SK-N-MC (cell line): ENCODE results near the gene MACROD2.

Experiments
- EZH2 ChIP-seq: fragments of 200-600 bp; sonication (generic); IDR thresholded peaks from one replicate; pipeline ENCODE4 v1.6.1; 2017; ENCODE audit warnings: antibody characterized with exemption
- FOXP2 ChIP-seq: optimal IDR thresholded peaks from 2 replicates; pipeline ENCODE3; 2011; ENCODE audit warnings: mild to moderate bottlenecking, moderate library complexity; ENCODE audit not compliant: insufficient read depth; ENCODE audit errors: extremely low read length, control extremely low read depth
- POLR2AphosphoS5 ChIP-seq: IDR thresholded peaks from 2 replicates; pipeline ENCODE4 v1.6.1; 2012; ENCODE audit warnings: mild to moderate bottlenecking, low read depth, low read length, borderline replicate concordance

DNA sequence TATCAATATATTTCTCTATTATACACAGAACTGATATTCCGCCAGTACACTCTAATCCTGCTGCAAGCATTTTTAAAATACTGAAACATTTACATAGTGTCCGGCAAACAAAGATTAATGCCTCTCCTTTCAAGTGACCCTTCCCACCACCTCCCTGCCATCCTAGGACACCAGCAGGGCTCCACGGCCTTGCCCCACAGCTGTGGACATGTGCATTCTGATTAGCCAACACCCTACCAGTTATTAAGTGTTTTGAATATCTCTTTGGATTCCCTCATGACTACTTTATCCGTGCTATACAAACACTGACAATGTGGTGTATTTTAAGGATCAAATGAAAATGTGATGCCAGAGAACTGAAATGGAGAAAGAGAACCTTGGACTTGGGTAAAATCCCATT is 1962.8 kb downstream of the MACROD2 start:
- TF ChIP-seq EZH2 (no peak), POLR2AphosphoS5 (no peak), FOXP2 (no peak)
